Glomerular visceral epithelial cell (primary cell): ENCODE data around the gene TTC23.

ENCODE experiments used
- DNase-seq: peaks from one replicate; pipeline ENCODE4 v3.0.0-alpha.2; 2016; ENCODE audit errors: extremely low spot score

Gene TTC23

DNA sequence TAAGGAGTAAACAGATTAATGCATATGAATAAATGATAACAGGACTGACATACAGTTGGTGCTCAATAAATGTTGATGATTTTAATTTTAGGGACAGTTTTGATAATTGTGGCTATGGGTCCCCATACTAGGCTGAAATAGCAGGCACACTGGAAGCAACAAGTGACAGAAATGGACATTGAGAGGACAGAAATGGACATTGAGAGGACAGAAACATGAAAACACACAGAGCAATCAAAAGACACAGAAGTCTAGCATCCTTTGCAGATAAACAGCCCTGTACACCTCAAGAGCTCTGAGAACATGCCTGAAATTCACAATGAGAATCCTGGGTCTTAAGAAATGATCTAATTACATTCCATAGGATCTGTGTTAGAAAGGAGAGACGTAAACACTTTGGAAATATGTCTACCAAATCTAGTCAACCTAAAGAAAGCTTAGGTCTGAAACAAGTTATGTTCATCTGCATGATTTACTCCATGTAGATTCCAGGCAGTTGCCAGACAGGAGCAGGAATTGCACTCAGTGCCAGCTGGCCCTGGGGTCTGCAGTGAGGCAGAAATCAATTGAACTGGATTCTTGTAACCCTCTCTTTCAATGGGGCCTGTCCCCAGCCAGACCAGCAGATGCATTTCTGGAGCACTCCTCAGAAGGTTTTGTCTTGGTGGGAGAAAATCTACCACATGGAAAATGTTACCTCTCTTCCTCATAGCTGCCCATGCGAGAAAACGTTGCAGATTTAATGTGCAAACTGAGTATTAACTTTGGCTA lies 84.2 kb downstream of the TTC23 start:
- DNase-seq, result no peak

GRCh38 chr15:99164119-99164518 lies 85.3 kb downstream of the TTC23 start:
- no peak for DNase-seq

DNA sequence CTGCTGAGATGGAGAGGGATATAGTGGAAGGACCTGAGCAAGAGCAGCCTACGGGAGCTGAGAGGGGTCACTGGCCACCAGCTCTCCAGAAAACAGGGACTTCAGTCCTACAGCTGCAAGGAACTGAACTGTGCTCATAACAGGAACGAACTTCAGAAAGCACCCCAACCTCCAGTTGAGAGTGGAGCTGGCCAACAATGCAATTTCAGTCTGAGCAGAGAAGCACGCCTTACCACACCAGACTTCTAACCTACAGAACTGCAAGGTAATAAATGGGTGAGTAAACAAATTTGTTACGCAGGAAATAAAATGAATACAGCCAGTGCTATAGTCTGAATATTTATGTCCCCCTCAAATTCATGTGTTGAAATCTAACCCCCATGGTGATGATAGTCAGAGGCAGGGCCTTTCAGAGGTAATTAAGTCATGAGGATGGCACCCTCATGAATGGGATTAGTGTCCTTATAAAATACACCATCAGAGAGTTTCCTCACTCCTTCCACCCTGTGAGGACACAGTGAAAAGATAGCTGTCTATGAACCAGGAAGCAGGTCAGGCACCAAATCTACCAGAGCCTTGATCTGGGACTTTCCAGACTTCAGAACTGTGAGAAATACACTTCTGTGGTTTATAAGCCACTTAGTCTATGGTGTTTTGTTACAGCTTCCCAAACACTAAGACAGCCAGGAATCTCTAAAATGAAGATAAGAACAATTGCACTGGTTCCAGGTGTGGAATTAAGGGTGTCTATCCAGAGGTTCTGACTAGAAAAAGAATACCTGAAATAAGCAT lies 85.9 kb downstream of the TTC23 start:
- no peak for DNase-seq

GRCh38 chr15:99158626-99159412 lies 90.6 kb downstream of the TTC23 start:
- DNase-seq, result peak; percentile 53

- DNase-seq, result no peak
Observed at GRCh38 chr15:99157456-99157855, 91.9 kb downstream of the TTC23 start.

DNA sequence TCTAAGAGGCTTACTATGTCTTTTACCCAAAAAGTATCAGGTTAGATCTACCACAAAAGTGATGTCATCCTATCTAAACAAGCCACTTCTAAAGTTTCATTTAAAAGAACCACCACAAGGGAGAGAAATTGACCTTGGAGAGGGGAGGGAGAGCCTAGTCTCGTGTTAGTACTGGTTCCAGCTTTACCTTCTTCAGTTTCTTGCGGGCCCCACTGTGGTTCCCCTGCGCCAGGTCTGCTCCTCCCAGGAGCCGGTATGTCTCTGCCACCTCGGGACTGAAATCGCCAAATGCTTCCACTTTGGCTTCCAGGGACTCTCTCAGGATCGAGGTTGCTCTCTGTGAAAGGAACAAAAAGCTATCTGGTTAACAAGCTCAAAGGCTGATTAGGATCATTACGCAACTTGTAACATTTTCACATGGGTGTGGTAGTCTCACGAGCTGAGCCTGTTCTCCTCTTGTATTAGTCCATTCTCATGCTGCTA lies 93.4 kb downstream of the TTC23 start:
- no peak for DNase-seq

- no peak for DNase-seq
Observed at GRCh38 chr15:99154271-99154670, 95.1 kb downstream of the TTC23 start.

- DNase-seq, result no peak
Observed at GRCh38 chr15:99153026-99153535, 96.3 kb downstream of the TTC23 start.

- no peak for DNase-seq
Observed at GRCh38 chr15:99151156-99151555, 98.2 kb downstream of the TTC23 start.

GRCh38 chr15:99149366-99149765 lies 100.0 kb downstream of the TTC23 start:
- DNase-seq, result no peak

DNA sequence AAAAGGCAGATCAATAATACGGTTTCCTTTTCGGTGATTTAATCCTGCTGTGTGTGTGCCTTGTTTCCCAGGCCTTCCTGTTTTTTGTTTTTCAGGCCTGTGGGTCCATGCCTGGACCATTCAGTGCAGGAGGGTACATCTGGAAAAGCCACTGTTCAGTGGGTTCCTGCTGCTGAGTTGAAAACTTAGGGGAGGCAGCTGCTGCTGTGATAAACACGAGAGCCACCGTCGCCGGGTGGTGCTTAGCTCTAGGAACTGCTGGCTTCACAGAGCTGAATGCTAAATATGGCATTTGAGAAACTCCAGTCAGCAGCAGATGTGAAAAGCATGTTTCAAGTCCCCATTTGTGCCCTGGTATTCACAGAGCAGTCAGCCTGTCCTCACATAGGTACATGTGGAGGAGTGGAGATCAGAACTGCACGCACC lies 100.5 kb downstream of the TTC23 start:
- no peak for DNase-seq

DNA sequence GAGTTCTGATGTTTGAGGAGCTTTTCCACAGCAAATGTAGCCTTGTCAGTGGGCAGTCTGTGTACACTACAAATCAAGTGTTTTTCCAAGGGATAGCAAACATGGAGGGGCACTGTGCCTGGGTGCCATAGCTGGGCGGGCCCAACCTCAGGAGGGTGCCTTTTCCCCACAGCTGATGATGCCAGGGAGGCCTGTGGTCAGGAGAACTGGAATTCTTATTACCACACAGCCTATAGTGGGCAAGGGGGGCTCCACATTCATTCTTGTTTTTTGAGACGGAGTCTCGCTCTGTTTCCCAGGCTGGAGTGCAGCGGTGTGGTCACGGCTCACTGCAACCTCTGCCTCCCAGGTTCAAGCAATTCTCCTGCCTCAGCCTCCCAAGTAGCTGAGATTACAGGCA lies 102.7 kb downstream of the TTC23 start:
- DNase-seq, result no peak

DNA sequence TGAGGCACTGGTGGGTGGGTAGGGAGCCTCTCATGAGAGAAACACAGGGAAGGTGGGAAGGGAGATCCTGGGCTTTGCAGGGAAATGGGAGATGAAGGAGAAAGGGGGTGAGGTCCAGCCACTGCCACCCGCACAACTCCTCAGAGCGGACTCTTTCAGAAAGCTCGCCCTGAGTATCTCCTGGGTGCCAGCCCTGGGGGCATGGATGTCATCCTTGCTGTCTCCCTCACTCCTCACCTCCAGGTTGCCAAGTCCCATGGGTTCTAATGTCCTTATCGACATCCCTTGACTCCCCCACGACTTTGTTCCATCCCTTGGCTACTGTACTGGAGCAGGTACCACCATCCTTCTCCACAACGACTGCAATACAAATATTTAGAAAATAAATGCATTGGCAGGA lies 103.6 kb downstream of the TTC23 start:
- no peak for DNase-seq

GRCh38 chr15:99145005-99145404 lies 104.4 kb downstream of the TTC23 start:
- DNase-seq, result no peak

DNA sequence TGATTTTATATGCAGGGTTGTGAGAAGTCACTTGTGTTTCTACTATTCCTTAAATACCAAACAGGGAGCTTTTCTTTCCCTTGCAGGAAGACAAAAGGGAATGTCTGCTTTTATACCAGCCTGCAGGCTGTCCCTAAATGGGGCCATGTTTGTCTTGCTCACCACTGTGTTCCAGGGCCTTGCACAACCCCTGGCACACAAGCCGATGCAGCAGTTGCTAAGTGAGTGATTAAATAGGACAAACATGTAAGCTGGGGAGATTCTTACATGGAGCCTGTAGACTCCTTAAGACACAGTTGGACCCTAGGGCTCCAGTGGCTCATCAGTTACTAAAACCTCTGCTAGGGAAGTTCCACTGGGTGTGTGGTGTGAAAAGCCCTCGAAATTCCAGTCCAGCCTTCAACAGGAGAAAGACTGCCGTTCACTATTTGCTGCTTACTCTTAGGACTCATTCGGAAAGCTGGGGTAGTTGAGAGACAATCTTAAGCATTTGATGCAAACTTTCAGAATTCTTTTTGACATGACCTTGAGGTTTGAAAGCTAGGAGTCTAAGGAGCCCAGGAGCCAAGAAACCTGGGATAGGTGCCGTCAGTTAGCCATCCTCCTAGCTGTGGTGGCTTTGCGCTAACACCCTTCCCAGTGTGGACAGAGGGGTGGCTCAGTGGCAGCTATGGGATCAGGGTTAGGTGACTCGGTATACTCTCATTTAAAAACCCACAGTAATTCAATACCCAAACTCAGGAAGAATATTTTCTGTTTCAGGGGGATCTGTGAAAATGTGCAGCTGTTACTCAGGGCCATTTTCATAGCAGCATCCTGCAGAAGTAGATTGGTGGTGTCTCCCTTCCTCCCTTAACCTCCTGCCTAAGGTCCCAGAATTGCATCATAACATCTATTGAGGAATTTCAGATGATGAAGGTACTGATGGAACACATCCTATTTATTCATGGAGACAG lies 105.4 kb downstream of the TTC23 start:
- DNase-seq, result no peak

DNA sequence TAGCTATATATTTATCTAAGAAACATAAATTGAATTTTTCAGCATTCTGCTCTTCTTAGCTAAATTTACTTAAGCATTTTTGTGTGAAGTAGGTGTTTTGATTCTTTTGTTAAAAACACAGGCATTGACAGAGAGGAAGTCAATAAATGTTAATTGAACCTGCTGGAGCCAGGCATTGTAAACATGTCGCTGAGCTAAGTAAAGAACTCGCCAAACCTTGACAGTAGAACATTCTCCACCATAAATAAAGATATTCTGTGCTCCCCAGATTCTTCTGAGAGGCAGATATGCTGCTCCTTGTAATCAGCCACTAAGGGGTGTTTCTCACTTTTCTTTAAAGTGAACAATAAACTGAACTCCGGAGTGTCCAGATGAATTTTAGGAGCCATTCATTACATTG lies 106.1 kb downstream of the TTC23 start:
- no peak for DNase-seq

GRCh38 chr15:99142562-99142961 lies 106.8 kb downstream of the TTC23 start:
- DNase-seq, result no peak

DNA sequence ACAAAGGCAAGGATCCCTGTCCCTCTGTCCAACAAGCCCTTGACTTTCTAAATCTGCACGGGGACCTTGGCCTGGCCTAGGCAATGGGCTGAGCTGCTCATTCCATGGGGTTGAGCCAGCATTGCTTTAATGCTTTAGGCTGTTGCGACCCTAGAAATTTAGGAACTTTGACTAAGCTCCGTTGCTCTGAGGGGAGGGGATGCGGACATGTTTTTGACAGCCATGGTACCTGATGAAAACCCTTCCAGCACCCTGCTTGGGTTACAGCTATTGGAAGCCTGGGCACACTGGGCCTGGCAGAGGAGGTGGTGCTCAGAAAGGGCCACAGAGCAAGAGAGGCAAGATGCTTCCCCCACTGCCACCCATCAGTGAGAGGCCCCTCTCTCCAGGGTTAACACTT lies 107.4 kb downstream of the TTC23 start:
- DNase-seq, result no peak

- DNase-seq, result no peak
Observed at GRCh38 chr15:99140590-99140989, 108.8 kb downstream of the TTC23 start.

- DNase-seq, result no peak
Observed at GRCh38 chr15:99139276-99139675, 110.1 kb downstream of the TTC23 start.

DNA sequence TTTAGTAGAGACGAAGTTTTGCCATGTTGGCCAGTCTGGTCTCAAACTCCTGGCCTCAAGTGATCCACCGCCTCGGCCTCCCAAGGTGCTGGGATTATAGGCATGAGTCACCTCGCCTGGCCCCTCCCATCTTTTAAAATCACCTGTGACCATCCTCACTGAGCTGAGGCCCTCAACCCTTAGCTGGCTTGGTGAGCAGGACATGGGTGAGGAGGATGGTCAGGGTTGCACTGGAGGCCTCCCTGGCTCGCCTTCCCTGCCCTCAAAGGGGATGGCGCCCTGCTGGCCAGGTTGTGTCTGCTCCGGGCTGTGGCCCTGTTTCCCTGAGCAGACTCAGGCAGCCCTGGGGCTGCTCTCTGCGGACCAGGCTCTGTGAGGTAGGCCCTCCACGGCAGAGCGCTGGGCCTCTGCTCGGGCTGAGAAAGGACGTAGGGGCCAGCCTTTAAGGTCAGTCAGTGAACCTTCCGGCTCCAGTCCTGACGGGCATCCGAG lies 110.8 kb downstream of the TTC23 start:
- no peak for DNase-seq
